B cell (primary cell): ENCODE data around the gene IDNK. TPM values are rescaled to one million over a fixed set of nuclear protein-coding genes. Genes with fewer than 3 reads are reported as not detected.
A peak's percentile ranks its signal among the peaks of the same experiment; 100 is the strongest.

Experiments used
- ATAC-seq: fragments of 200-7000 bp; cut with Tn5 transposase; one replicate; pipeline ENCODE4 v1.10.0; 2021; ENCODE audit warnings: low read depth, mild to moderate bottlenecking, moderate number of reproducible peaks, moderate library complexity
- CTCF ChIA-PET: fragments of 350-600 bp; sonication (Branson Sonifier 250); formaldehyde crosslinking; loops from one replicate; lab custom pipeline; 2021; ENCODE audit warnings: antibody characterized with exemption, inconsistent platforms; lab: Charles Lee
- POLR2A ChIA-PET: fragments of 350-600 bp; sonication (Branson Sonifier 250); formaldehyde crosslinking; loops from one replicate; lab custom pipeline; 2021; ENCODE audit warnings: antibody characterized with exemption; lab: Charles Lee
- DNase-seq: peaks from one replicate; pipeline ENCODE4 v3.0.0; 2013
- H2AFZ ChIP-seq: 2 replicates; pipeline ENCODE4 v1.6.1; 2012; ENCODE audit warnings: mild to moderate bottlenecking, low read depth, low read length; ENCODE audit not compliant: insufficient read depth, poor library complexity, severe bottlenecking
- H3K27ac ChIP-seq, 2 donors: 1 replicate in 1 of 2; 2 replicates in 1 of 2; pipeline ENCODE4 v1.5.1; 2012 to 2013; ENCODE audit warnings: low read length in 2 of 2, mild to moderate bottlenecking in 2 of 2, moderate library complexity in 1 of 2
- H3K27me3 ChIP-seq, 4 experiments: fragments of 200-600 bp in 1 of 4; sonication (generic) in 1 of 4; replicated peaks in 1 of 4; 1 replicate in 2 of 4; 2 replicates in 2 of 4; pipeline versions ENCODE4 v1.6.1 to v1.7.0; 2013 to 2016; ENCODE audit warnings: low read length in 3 of 4, mild to moderate bottlenecking in 2 of 4, mixed read lengths in 1 of 4, moderate library complexity in 1 of 4; ENCODE audit not compliant: insufficient read depth in 4 of 4, control insufficient read depth in 3 of 4; ENCODE audit errors: control extremely low read depth in 1 of 4
- H3K36me3 ChIP-seq, 2 experiments: replicated peaks in 1 of 2; 1 replicate in 1 of 2; 2 replicates in 1 of 2; pipeline versions ENCODE4 v1.6.1 to v1.7.1; 2013; ENCODE audit warnings: low read length in 1 of 2; ENCODE audit not compliant: insufficient read depth in 2 of 2, control insufficient read depth in 1 of 2; ENCODE audit errors: control extremely low read depth in 1 of 2, extremely low read depth in 1 of 2
- H3K4me1 ChIP-seq, 2 donors: fragments of 200-600 bp in 1 of 2; sonication (generic) in 1 of 2; 1 replicate in 1 of 2; 2 replicates in 1 of 2; pipeline versions ENCODE4 v1.5.1 to v1.6.1; 2013 to 2017; ENCODE audit warnings: low read length in 2 of 2; ENCODE audit not compliant: control insufficient read depth in 2 of 2, insufficient read depth in 2 of 2
- H3K4me2 ChIP-seq: replicated peaks from 2 replicates; pipeline ENCODE3; 2012; ENCODE audit warnings: mild to moderate bottlenecking, low read depth, low read length; ENCODE audit not compliant: poor library complexity, severe bottlenecking
- H3K4me3 ChIP-seq, 5 experiments: fragments of 200-600 bp in 1 of 5; sonication (generic) in 1 of 5; 1 replicate in 3 of 5; 2 replicates in 2 of 5; pipeline versions ENCODE4 v1.5.1 to v1.7.0; 2011 to 2016; ENCODE audit warnings: low read length in 4 of 5, mild to moderate bottlenecking in 4 of 5, low read depth in 2 of 5, control low read depth in 1 of 5, moderate library complexity in 1 of 5; ENCODE audit not compliant: insufficient read depth in 1 of 5; ENCODE audit errors: control extremely low read depth in 1 of 5, extremely low read depth in 1 of 5
- H3K79me2 ChIP-seq: fragments of 200-600 bp; sonication (generic); one replicate; pipeline ENCODE4 v1.6.0; 2016; ENCODE audit warnings: low read length; ENCODE audit not compliant: control insufficient read depth, insufficient read depth
- H3K9ac ChIP-seq: fragments of 200-600 bp; sonication (generic); 2 replicates; pipeline ENCODE4 v1.6.1; 2017; ENCODE audit warnings: mild to moderate bottlenecking, low read length, moderate library complexity
- H3K9me3 ChIP-seq, 3 donors: one replicate each; pipeline versions ENCODE4 v1.6.1 to v1.7.1; 2013; ENCODE audit warnings: low read length in 2 of 3; ENCODE audit not compliant: control insufficient read depth in 2 of 3, insufficient read depth in 1 of 3; ENCODE audit errors: control extremely low read depth in 1 of 3
- H4K20me1 ChIP-seq: 2 replicates; pipeline ENCODE4 v1.6.0; 2012; ENCODE audit warnings: mild to moderate bottlenecking, low read length; ENCODE audit not compliant: insufficient read depth, control insufficient read depth, poor library complexity, severe bottlenecking
- H3K27ac Mint-ChIP-seq: one replicate; pipeline ENCODE4 v1.8.0; 2021; ENCODE audit warnings: mixed read lengths
- H3K27me3 Mint-ChIP-seq: one replicate; pipeline ENCODE4 v1.8.0; 2021; ENCODE audit warnings: mixed read lengths
- H3K4me1 Mint-ChIP-seq: one replicate; pipeline ENCODE4 v1.8.0; 2021; ENCODE audit warnings: mixed read lengths
- H3K4me3 Mint-ChIP-seq: one replicate; pipeline ENCODE4 v1.8.0; 2021; ENCODE audit warnings: mixed read lengths
- H3K9me3 Mint-ChIP-seq: one replicate; pipeline ENCODE4 v1.8.0; 2022; ENCODE audit warnings: mixed read lengths; ENCODE audit not compliant: insufficient read depth
- EZH2 ChIP-seq: IDR thresholded peaks from 2 replicates; pipeline ENCODE4 v1.6.1; 2012; ENCODE audit warnings: borderline replicate concordance, low read depth, mild to moderate bottlenecking, moderate library complexity, low read length; ENCODE audit not compliant: insufficient read depth, poor library complexity, severe bottlenecking
- WGBS: methylation state at CpG from one replicate; pipeline ENCODE4 v1.1.5; 2013; ENCODE audit warnings: missing lambda C conversion rate; ENCODE audit not compliant: insufficient coverage; 5-methylcytosine and 5-hydroxymethylcytosine counted together
- intact Hi-C: fragments of 100-400 bp; cut with micrococcal nuclease; formaldehyde crosslinking; loops from one replicate; pipeline ENCODE4 v1.10.0; 2022
- polyA plus RNA-seq: library from polyadenylated mRNA; depleted of rRNA; stranded (reverse); fragments of >200 nt; gene quantifications from 2 replicates; pipeline ENCODE4 v1.2.3, GENCODE V29; 2012
- total RNA-seq, 2 donors: library from RNA; stranded (reverse); fragments of 120-200 nt in 1 of 2; gene quantifications; 1 replicate in 1 of 2; 2 replicates in 1 of 2; pipeline versions ENCODE4 v1.2.3 to v1.2.4, GENCODE V29; 2013 to 2022
- TF ChIP-seq, protein P1 (sequence below): fragments of 200-600 bp; IDR thresholded peaks from one replicate; pipeline ENCODE4 v1.8.0; 2022; ENCODE audit warnings: antibody characterized with exemption, mild to moderate bottlenecking

IDNK gene
- total and polyA plus RNA-seq, 2 donors (not counting 1 experiment from before 2014, with no cell fraction given) = 9.3 to 11.6 TPM

DNA sequence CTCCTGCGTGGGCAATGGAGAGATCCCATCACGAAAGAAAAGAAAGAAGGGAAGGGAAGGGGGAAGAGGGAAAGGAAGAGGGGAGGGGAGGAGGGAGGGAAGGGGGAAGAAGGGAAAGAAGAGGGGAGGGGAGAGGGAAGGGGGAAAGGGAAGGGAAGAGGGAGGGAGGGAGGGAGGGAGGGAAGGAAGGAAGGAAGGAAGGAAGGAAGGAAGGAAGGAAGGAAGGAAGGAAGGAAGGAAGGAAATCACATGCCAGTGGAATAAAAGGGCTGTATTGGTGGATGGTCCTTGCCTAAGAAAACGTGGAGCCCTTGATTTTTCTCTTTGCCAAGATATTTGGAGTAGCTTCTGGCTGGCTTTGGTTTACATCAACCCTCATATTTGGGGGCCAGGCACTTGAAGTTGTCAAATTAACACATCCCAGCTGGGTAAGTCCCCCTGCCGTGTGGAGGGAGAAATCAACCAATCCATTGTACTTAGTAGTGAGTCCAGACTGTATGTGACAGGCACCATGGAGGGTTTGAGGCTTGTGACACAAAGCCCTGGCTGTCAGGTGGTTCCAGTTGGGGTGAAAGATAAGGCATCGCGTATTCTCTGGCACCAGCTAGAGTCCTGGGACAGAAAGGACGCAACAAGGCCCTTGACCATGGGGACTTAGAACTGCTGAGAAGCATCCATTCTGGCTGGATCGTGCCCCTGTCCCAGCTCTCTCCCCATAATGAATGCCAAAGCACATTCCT lies 23.7 kb downstream of the IDNK start:
- CTCF ChIA-PET = interaction anchor here (1.1 to 7.2 kb wide), 3 partner anchors 10 to 26 kb away, joined by 6 to 78 read pairs (median 13); partner anchors contain the start of gene IDNK
- no peak overlapping the region for H3K4me3 ChIP-seq
- POLR2A ChIA-PET = no interaction called here
- ATAC-seq = no peak
- H3K9me3 ChIP-seq = no peaks in the 10 kb centered on the region
- peaks cover 5% of the 10 kb centered on the region for H3K4me1 Mint-ChIP-seq
- H2AFZ ChIP-seq = no peak overlapping the region
- no peaks in the 10 kb centered on the region for H3K4me1 ChIP-seq
- H4K20me1 ChIP-seq = no peaks in the 10 kb centered on the region
- H3K27ac Mint-ChIP-seq = no peak overlapping the region
- peaks cover 3 to 5% of the 10 kb centered on the region in 2 experiments for H3K36me3 ChIP-seq
- no peak overlapping the region for H3K4me3 Mint-ChIP-seq
- TF ChIP-seq, protein P1, sequence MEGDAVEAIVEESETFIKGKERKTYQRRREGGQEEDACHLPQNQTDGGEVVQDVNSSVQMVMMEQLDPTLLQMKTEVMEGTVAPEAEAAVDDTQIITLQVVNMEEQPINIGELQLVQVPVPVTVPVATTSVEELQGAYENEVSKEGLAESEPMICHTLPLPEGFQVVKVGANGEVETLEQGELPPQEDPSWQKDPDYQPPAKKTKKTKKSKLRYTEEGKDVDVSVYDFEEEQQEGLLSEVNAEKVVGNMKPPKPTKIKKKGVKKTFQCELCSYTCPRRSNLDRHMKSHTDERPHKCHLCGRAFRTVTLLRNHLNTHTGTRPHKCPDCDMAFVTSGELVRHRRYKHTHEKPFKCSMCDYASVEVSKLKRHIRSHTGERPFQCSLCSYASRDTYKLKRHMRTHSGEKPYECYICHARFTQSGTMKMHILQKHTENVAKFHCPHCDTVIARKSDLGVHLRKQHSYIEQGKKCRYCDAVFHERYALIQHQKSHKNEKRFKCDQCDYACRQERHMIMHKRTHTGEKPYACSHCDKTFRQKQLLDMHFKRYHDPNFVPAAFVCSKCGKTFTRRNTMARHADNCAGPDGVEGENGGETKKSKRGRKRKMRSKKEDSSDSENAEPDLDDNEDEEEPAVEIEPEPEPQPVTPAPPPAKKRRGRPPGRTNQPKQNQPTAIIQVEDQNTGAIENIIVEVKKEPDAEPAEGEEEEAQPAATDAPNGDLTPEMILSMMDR = no peak
- no peak for TF ChIP-seq EZH2
- no peaks in the 10 kb centered on the region for H3K27me3 ChIP-seq
- H3K4me2 ChIP-seq = no peak overlapping the region
- H3K27ac ChIP-seq = no peak overlapping the region
- DNase-seq = no peak
- H3K79me2 ChIP-seq = no peaks in the 10 kb centered on the region
- intact Hi-C loops = no loop called here
- H3K27me3 Mint-ChIP-seq = no peaks in the 10 kb centered on the region
- H3K9ac ChIP-seq = no peak overlapping the region
- no peaks in the 10 kb centered on the region for H3K9me3 Mint-ChIP-seq
- 95% methylated on average over 7 of the region's 8 CpGs for WGBS

DNA sequence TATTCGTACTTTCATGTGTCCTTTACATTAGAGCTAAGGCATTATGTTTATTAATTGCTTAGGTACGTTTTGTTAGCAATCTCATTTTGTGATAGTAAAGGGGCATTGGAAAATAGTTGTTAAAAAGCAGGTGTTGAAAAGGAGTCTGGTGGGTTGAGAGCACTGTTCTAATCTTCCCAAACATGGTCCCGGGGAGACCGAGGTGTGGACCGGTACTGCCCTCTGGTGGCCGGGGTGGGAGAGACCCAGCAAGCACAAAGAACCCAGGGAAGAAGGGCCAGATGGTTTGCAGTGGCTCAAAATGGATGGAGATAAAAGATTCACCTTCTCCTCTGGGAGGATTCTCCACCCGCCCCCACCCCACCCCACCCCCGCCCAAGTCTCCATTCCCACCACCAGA lies 26.1 kb downstream of the IDNK start:
- Histone ChIP-seq H3K4me2 (no peak overlapping the region), H3K4me1 (no peaks in the 10 kb centered on the region), H3K27me3 (no peaks in the 10 kb centered on the region), H3K4me3 (no peak overlapping the region), H3K79me2 (no peaks in the 10 kb centered on the region), H3K36me3 (peaks cover 12 to 23% of the 10 kb centered on the region in 2 experiments), H4K20me1 (no peaks in the 10 kb centered on the region), H3K9ac (no peak overlapping the region), H3K27ac (no peak overlapping the region), H3K9me3 (peaks cover 0 to 2% (median 0%) of the 10 kb centered on the region in 3 donors), H2AFZ (no peak overlapping the region)
- POLR2A ChIA-PET = interaction anchor here (0.6 to 0.9 kb wide), 2 partner anchors 18 to 28 kb away, joined by 3 to 7 read pairs; no protein-coding TSS in a partner anchor
- intact Hi-C loops = loop anchor here (1.0 to 2.0 kb wide), 3 partner anchors 28 to 66 kb away; no protein-coding TSS in a partner anchor
- Mint-ChIP-seq H3K27me3 (no peaks in the 10 kb centered on the region), H3K27ac (no peak overlapping the region), H3K4me1 (peaks cover 5% of the 10 kb centered on the region), H3K9me3 (no peaks in the 10 kb centered on the region), H3K4me3 (no peak overlapping the region)
- DNase-seq (peak; percentile 72), ATAC-seq (peak; percentile 88)
- TF ChIP-seq, protein P1 = peak; percentile 76
- no peak for TF ChIP-seq EZH2
- CTCF ChIA-PET = interaction anchor here (0.8 to 7.2 kb wide), 15 partner anchors 10 to 315 kb away, joined by 3 to 78 read pairs (median 5); partner anchors contain the start of genes IDNK and UBQLN1
- 35% methylated on average over 5 of the region's 8 CpGs for WGBS
